ENCODE results near the gene NOSTRIN.

Gene NOSTRIN

GRCh38 chr2:168816369-168816768 lies 13.9 kb downstream of the NOSTRIN start:
- H3K4me3 ChIP-seq (ENCODE audit: low read depth, low read length) = no peak overlapping the region
- no peak for DNase-seq (ENCODE audit: low read depth)
- no peak for TF ChIP-seq MYC (IDR thresholded peaks at IDR 0.05; ENCODE audit: low read depth, low read length)
- no peak for TF ChIP-seq CTCF (IDR thresholded peaks at IDR 0.05; ENCODE audit: low read depth, low read length)
- no peak for TF ChIP-seq POLR2A (IDR thresholded peaks at IDR 0.05; ENCODE audit: extremely low read depth, insufficient read length)
- no peak for TF ChIP-seq MAX (IDR thresholded peaks at IDR 0.05; ENCODE audit: low read depth, low read length)

GRCh38 chr2:168819050-168819715 lies 16.7 kb downstream of the NOSTRIN start:
- no peak for DNase-seq (ENCODE audit: low read depth)

GRCh38 chr2:168819829-168820489 lies 17.5 kb downstream of the NOSTRIN start:
- TF ChIP-seq CTCF (IDR thresholded peaks at IDR 0.05; ENCODE audit: low read depth, low read length) (no peak), MAX (IDR thresholded peaks at IDR 0.05; ENCODE audit: low read depth, low read length) (no peak), MYC (IDR thresholded peaks at IDR 0.05; ENCODE audit: low read depth, low read length) (no peak), POLR2A (IDR thresholded peaks at IDR 0.05; ENCODE audit: extremely low read depth, insufficient read length) (no peak)
- no peak for DNase-seq (ENCODE audit: low read depth)
- H3K4me3 ChIP-seq (ENCODE audit: low read depth, low read length) = no peak overlapping the region

More at GRCh38 chr2:168819050-168819715, 16.7 kb downstream of the NOSTRIN start:
- no peak overlapping the region for H3K4me3 ChIP-seq (ENCODE audit: low read depth, low read length)
- TF ChIP-seq CTCF (IDR thresholded peaks at IDR 0.05; ENCODE audit: low read depth, low read length) = no peak
- no peak for TF ChIP-seq MAX (IDR thresholded peaks at IDR 0.05; ENCODE audit: low read depth, low read length)
- no peak for TF ChIP-seq MYC (IDR thresholded peaks at IDR 0.05; ENCODE audit: low read depth, low read length)
- no peak for TF ChIP-seq POLR2A (IDR thresholded peaks at IDR 0.05; ENCODE audit: extremely low read depth, insufficient read length)

- DNase-seq (ENCODE audit: low read depth) = no peak
Measured at GRCh38 chr2:168821577-168821976, 19.1 kb downstream of the NOSTRIN start.

GRCh38 chr2:168821992-168822391 lies 19.6 kb downstream of the NOSTRIN start:
- H3K4me3 ChIP-seq (ENCODE audit: low read depth, low read length) = no peak overlapping the region
- TF ChIP-seq MYC (IDR thresholded peaks at IDR 0.05; ENCODE audit: low read depth, low read length) (no peak), MAX (IDR thresholded peaks at IDR 0.05; ENCODE audit: low read depth, low read length) (no peak), POLR2A (IDR thresholded peaks at IDR 0.05; ENCODE audit: extremely low read depth, insufficient read length) (no peak), CTCF (IDR thresholded peaks at IDR 0.05; ENCODE audit: low read depth, low read length) (no peak)
- DNase-seq (ENCODE audit: low read depth) = no peak

More at GRCh38 chr2:168821577-168821976, 19.1 kb downstream of the NOSTRIN start:
- TF ChIP-seq MAX (IDR thresholded peaks at IDR 0.05; ENCODE audit: low read depth, low read length) (no peak), POLR2A (IDR thresholded peaks at IDR 0.05; ENCODE audit: extremely low read depth, insufficient read length) (no peak), MYC (IDR thresholded peaks at IDR 0.05; ENCODE audit: low read depth, low read length) (no peak), CTCF (IDR thresholded peaks at IDR 0.05; ENCODE audit: low read depth, low read length) (no peak)
- H3K4me3 ChIP-seq (ENCODE audit: low read depth, low read length) = no peak overlapping the region
